A549 (cell line): Measurements from ENCODE around the gene PPM1M. TPM values are rescaled to one million over a fixed set of nuclear protein-coding genes. Genes with fewer than 3 reads are reported as not detected.

Experiments used
- ATAC-seq, 2 experiments: fragments of 200-7000 bp in 1 of 2; fragments of >200 bp in 1 of 2; cut with Nextera tagmentation in 1 of 2; cut with Tn5 transposase in 1 of 2; 3 replicates each; pipeline versions ENCODE4 v1.8.0 to v1.9.1; 2018 to 2020; ENCODE audit warnings: mild to moderate bottlenecking in 1 of 2, moderate library complexity in 1 of 2
- CTCF ChIA-PET: fragments of 300-600 bp; sonication (Branson Sonifier 250); formaldehyde crosslinking; extraction: SDS; loops from one replicate; lab custom pipeline; 2021; ENCODE audit warnings: antibody characterized with exemption, inconsistent platforms; lab: Yijun Ruan, JAX
- POLR2A ChIA-PET: fragments of 350-600 bp; formaldehyde crosslinking; extraction: SDS; loops from one replicate; lab custom pipeline; 2021; ENCODE audit warnings: antibody characterized with exemption, inconsistent platforms; lab: Yijun Ruan, JAX
- DNase-seq, 2 experiments: peaks; one replicate each; pipeline versions ENCODE4 v3.0.0 to v3.0.0-alpha.2; 2011 to 2016; ENCODE audit warnings: low read depth in 1 of 2, low spot score in 1 of 2
- FAIRE-seq: peaks from 2 replicates; lab custom pipeline; 2011; peaks lifted over from hg19 to GRCh38; lab: Jason Lieb, UNC
- H3K27ac ChIP-seq, 2 experiments: fragments of >200 bp; sonication (Bioruptor Twin); formaldehyde crosslinking; 3 replicates each; pipeline ENCODE4 v1.5.1; 2016 to 2017
- H3K4me1 ChIP-seq: fragments of >200 bp; sonication (Bioruptor Twin); formaldehyde crosslinking; 3 replicates; pipeline ENCODE4 v1.6.1; 2016
- H3K4me2 ChIP-seq: fragments of >200 bp; sonication (Bioruptor Twin); formaldehyde crosslinking; 3 replicates; pipeline ENCODE4 v1.6.1; 2016
- H3K4me3 ChIP-seq: fragments of >200 bp; sonication (Bioruptor Twin); formaldehyde crosslinking; 3 replicates; pipeline ENCODE4 v1.5.1; 2016
- H3K9me3 ChIP-seq: fragments of >200 bp; sonication (Bioruptor Twin); formaldehyde crosslinking; 3 replicates; pipeline ENCODE4 v1.6.1; 2016
- CBX8 ChIP-seq: fragments of 200-600 bp; sonication (generic); IDR thresholded peaks from 2 replicates; pipeline ENCODE4 v1.6.1; 2016
- CHD4 ChIP-seq: fragments of 200-600 bp; sonication (generic); IDR thresholded peaks from 2 replicates; pipeline ENCODE4 v1.6.1; 2016; ENCODE audit warnings: antibody characterized with exemption, mild to moderate bottlenecking, borderline replicate concordance
- CTCF ChIP-seq: fragments of >200 bp; sonication (Bioruptor Twin); formaldehyde crosslinking; IDR thresholded peaks from 3 replicates; pipeline ENCODE4 v1.5.1; 2016
- E2F6 ChIP-seq: IDR thresholded peaks from 2 replicates; pipeline ENCODE4 v1.6.1; 2012; ENCODE audit warnings: low read depth, borderline replicate concordance
- ELK1 ChIP-seq: fragments of 150-350 bp; IDR thresholded peaks from 2 replicates; pipeline ENCODE4 v1.6.1; 2014; ENCODE audit warnings: low read depth, mild to moderate bottlenecking, low read length
- FOSB ChIP-seq: fragments of 250-450 bp; sonication (Bioruptor Pico); IDR thresholded peaks from 2 replicates; pipeline ENCODE4 v1.5.0; 2020; ENCODE audit warnings: mild to moderate bottlenecking, moderate library complexity
- FOSL2 ChIP-seq, 2 experiments: fragments of 450-650 bp in 1 of 2; fragments of >200 bp in 1 of 2; sonication (Bioruptor Twin) in 1 of 2; formaldehyde crosslinking; IDR thresholded peaks; 2 replicates each; pipeline versions ENCODE4 v1.5.0 to v1.6.1; 2016 to 2020; ENCODE audit warnings: mild to moderate bottlenecking in 1 of 2, moderate library complexity in 1 of 2
- HMGXB4 ChIP-seq: fragments of 250-450 bp; sonication (Bioruptor Pico); IDR thresholded peaks from 2 replicates; pipeline ENCODE4 v1.5.0; 2021; ENCODE audit warnings: mild to moderate bottlenecking, moderate library complexity, borderline replicate concordance
- HOXA7 ChIP-seq: fragments of 250-450 bp; sonication (Bioruptor Pico); IDR thresholded peaks from 2 replicates; pipeline ENCODE4 v1.5.0; 2020; ENCODE audit warnings: mild to moderate bottlenecking, moderate library complexity
- MAX ChIP-seq: IDR thresholded peaks from 2 replicates; pipeline ENCODE4 v1.6.1; 2012
- MAZ ChIP-seq: fragments of 150-350 bp; IDR thresholded peaks from 2 replicates; pipeline ENCODE4 v1.6.1; 2014; ENCODE audit warnings: antibody characterized with exemption, low read depth, low read length, borderline replicate concordance
- MYC ChIP-seq: IDR thresholded peaks from 2 replicates; pipeline ENCODE4 v1.6.1; 2012; ENCODE audit warnings: mild to moderate bottlenecking, inconsistent platforms, low read length, improper control_type of control experiment, borderline replicate concordance
- POLR2A ChIP-seq: IDR thresholded peaks from 2 replicates; pipeline ENCODE4 v1.6.1; 2012; ENCODE audit warnings: mild to moderate bottlenecking, low read length
- POLR2AphosphoS2 ChIP-seq: conservative IDR thresholded peaks from 2 replicates; pipeline ENCODE4 v1.6.1; 2012; ENCODE audit warnings: low read length, improper control_type of control experiment, inconsistent platforms
- RAD21 ChIP-seq, 2 experiments: fragments of >200 bp in 1 of 2; sonication (Bioruptor Twin) in 1 of 2; formaldehyde crosslinking in 1 of 2; IDR thresholded peaks in 1 of 2; conservative IDR thresholded peaks in 1 of 2; 2 replicates in 1 of 2; 3 replicates in 1 of 2; pipeline ENCODE4 v1.6.1; 2012 to 2018; ENCODE audit warnings: inconsistent platforms in 1 of 2
- RARB ChIP-seq: fragments of 250-450 bp; sonication (Bioruptor Pico); IDR thresholded peaks from 2 replicates; pipeline ENCODE4 v1.8.0; 2021; ENCODE audit warnings: mild to moderate bottlenecking, moderate library complexity
- REST ChIP-seq: fragments of 200-600 bp; sonication (generic); IDR thresholded peaks from 2 replicates; pipeline ENCODE4 v1.6.1; 2016; ENCODE audit warnings: antibody characterized with exemption, mild to moderate bottlenecking, moderate library complexity
- RFX5 ChIP-seq: fragments of 450-650 bp; IDR thresholded peaks from 2 replicates; pipeline ENCODE4 v1.7.1; 2014; ENCODE audit warnings: antibody characterized with exemption, mild to moderate bottlenecking, moderate library complexity
- ZC3H11A ChIP-seq: fragments of 450-650 bp; IDR thresholded peaks from 2 replicates; pipeline ENCODE4 v1.6.1; 2014; ENCODE audit warnings: antibody characterized with exemption, mild to moderate bottlenecking
- WGBS: methylation state at CpG from one replicate; pipeline ENCODE4 v1.1.6; 2017; ENCODE audit errors: missing lambda C conversion rate; 5-methylcytosine and 5-hydroxymethylcytosine counted together
- polyA plus RNA-seq, 4 experiments: library from polyadenylated mRNA; depleted of rRNA in 3 of 4; stranded (reverse); fragments of >200 nt; fragmentation: RNase III in 1 of 4; extraction: RNeasy Plus Mini Kit Qiagen cat#74134 plus additional on column Dnase treatment in 1 of 4; gene quantifications; 2 replicates in 3 of 4; 3 replicates in 1 of 4; pipeline ENCODE4 v1.2.3, GENCODE V29; 2011 to 2017

Gene PPM1M
- polyA plus RNA-seq, 2 of the 4 experiments (the other 2 are of a cell fraction), result 5.9 to 6.3 TPM

GRCh38 chr3:52243791-52244628 is 1.5 kb upstream of the PPM1M start:
- ATAC-seq, result no peak
- H3K27ac ChIP-seq, result no peak overlapping the region
- 77% methylated on average over 9 of the region's 9 CpGs for WGBS
- no peak overlapping the region for H3K4me2 ChIP-seq
- no peak for DNase-seq
- TF ChIP-seq POLR2A, result no peak
- no peak for TF ChIP-seq CTCF
- TF ChIP-seq ELK1, result no peak
- no peak for TF ChIP-seq FOSB (CRISPR knock-in tag)
- TF ChIP-seq MYC, result no peak
- CTCF ChIA-PET, result interaction anchor here (0.9 to 4.5 kb wide), 3 partner anchors 8 to 20 kb away, joined by 3 to 26 read pairs (median 3); no protein-coding TSS in a partner anchor
- POLR2A ChIA-PET, result no interaction called here
- no peaks in the 10 kb centered on the region for H3K9me3 ChIP-seq
- FAIRE-seq, result no peak
- H3K4me3 ChIP-seq, result no peak overlapping the region
- H3K4me1 ChIP-seq, result peaks cover 17% of the 10 kb centered on the region

GRCh38 chr3:52246264-52246620 is 683 bp downstream of the PPM1M start:
- no peak for DNase-seq
- ChIA-PET CTCF (interaction anchor here (1.1 to 4.5 kb wide), 4 partner anchors 14 to 34 kb away, joined by 3 to 26 read pairs (median 6); no protein-coding TSS in a partner anchor), POLR2A (interaction anchor here (1.9 kb wide), 1 partner anchor 32 kb away, joined by 10 read pairs; the partner anchor contains the start of gene WDR82)
- no peaks in the 10 kb centered on the region for H3K9me3 ChIP-seq
- H3K4me3 ChIP-seq, result peak overlapping the region; percentile 71
- H3K27ac ChIP-seq, result peak overlapping the region; percentile 83 to 93
- FAIRE-seq, result no peak
- no peak for TF ChIP-seq CHD4
- TF ChIP-seq ZC3H11A, result no peak
- TF ChIP-seq E2F6, result no peak
- no peak for TF ChIP-seq POLR2AphosphoS2
- no peak for TF ChIP-seq MAZ
- no peak for TF ChIP-seq RARB (CRISPR knock-in tag)
- TF ChIP-seq RAD21 (conservative IDR thresholded peaks at IDR 0.05 in 1 of 2, IDR thresholded peaks at IDR 0.05 in 1 of 2), result no peak
- no peak for TF ChIP-seq HOXA7 (CRISPR knock-in tag)
- H3K4me1 ChIP-seq, result peaks cover 5% of the 10 kb centered on the region; the same call in 2 of the 3 replicates
- ATAC-seq, result peak; percentile 25 to 49; a peak in 4 of 6 replicates
- peak overlapping the region; percentile 97 for H3K4me2 ChIP-seq
- WGBS, result 56% methylated on average over 7 of the region's 8 CpGs

GRCh38 chr3:52246728-52247408 is 1.3 kb downstream of the PPM1M start:
- H3K4me1 ChIP-seq, result peaks cover 5% of the 10 kb centered on the region; the same call in 2 of the 3 replicates
- peak; percentile 12 to 28; a peak in 3 of 6 replicates for ATAC-seq
- H3K9me3 ChIP-seq, result no peaks in the 10 kb centered on the region
- no peak overlapping the region for H3K4me3 ChIP-seq
- no peak for DNase-seq
- H3K27ac ChIP-seq, result no peak overlapping the region
- CTCF ChIA-PET, result interaction anchor here (1.1 to 4.5 kb wide), 4 partner anchors 13 to 33 kb away, joined by 3 to 26 read pairs (median 6); no protein-coding TSS in a partner anchor
- peak overlapping the region; percentile 97; the same call in 2 of the 3 replicates for H3K4me2 ChIP-seq
- FAIRE-seq, result no peak
- WGBS, result 94% methylated on average over 14 of the region's 14 CpGs
- POLR2A ChIA-PET, result interaction anchor here (1.9 kb wide), 1 partner anchor 31 kb away, joined by 10 read pairs; the partner anchor contains the start of gene WDR82
- TF ChIP-seq FOSL2 (IDR thresholded peaks at IDR 0.05) (no peak), FOSL2 (CRISPR knock-in tag; IDR thresholded peaks at IDR 0.05) (no peak), RAD21 (conservative IDR thresholded peaks at IDR 0.05 in 1 of 2, IDR thresholded peaks at IDR 0.05 in 1 of 2) (no peak), POLR2A (no peak), HMGXB4 (no peak), REST (no peak), RFX5 (no peak), MAX (no peak), CBX8 (no peak), RARB (CRISPR knock-in tag) (no peak)
